K562 (cell line): ENCODE measurements around the gene FUCA2. TPM values are rescaled to one million over a fixed set of nuclear protein-coding genes. Genes with fewer than 3 reads are reported as not detected.

Experiments
- BCL6 ChIP-seq: fragments of 250-450 bp; sonication (Bioruptor Pico); IDR thresholded peaks from 2 replicates; pipeline ENCODE4 v1.4.0; 2020
- CCNT2 ChIP-seq: IDR thresholded peaks from 2 replicates; pipeline ENCODE4 v1.6.1; 2011; ENCODE audit warnings: borderline replicate concordance, low read depth, mild to moderate bottlenecking, moderate library complexity, mixed read lengths, low read length; ENCODE audit not compliant: insufficient read length; ENCODE audit errors: extremely low read depth
- FOSL1 ChIP-seq: fragments of 200-800 bp; sonication (Bioruptor generic); conservative IDR thresholded peaks from 2 replicates; pipeline ENCODE4 v1.6.1; 2016; ENCODE audit warnings: missing genetic modification characterization, missing compliant biosample characterization
- GABPB2 ChIP-seq: fragments of 250-450 bp; sonication (Bioruptor Pico); conservative IDR thresholded peaks from 2 replicates; pipeline ENCODE4 v1.5.1; 2021; ENCODE audit warnings: mild to moderate bottlenecking
- HDGF ChIP-seq: fragments of 450-650 bp; IDR thresholded peaks from 2 replicates; pipeline ENCODE4 v1.6.1; 2016
- KLF6 ChIP-seq: fragments of 250-450 bp; sonication (Bioruptor Pico); IDR thresholded peaks from 2 replicates; pipeline ENCODE4 v1.4.0; 2020; ENCODE audit warnings: mild to moderate bottlenecking, moderate library complexity, borderline replicate concordance
- LARP7 ChIP-seq: fragments of 450-650 bp; IDR thresholded peaks from 2 replicates; pipeline ENCODE4 v1.6.1; 2016
- NR4A1 ChIP-seq, 2 experiments: fragments of 250-450 bp in 1 of 2; fragments of 450-650 bp in 1 of 2; sonication (Bioruptor Pico) in 1 of 2; IDR thresholded peaks; 2 replicates each; pipeline versions ENCODE4 v1.4.0 to v1.6.1; 2016 to 2020; ENCODE audit warnings: mild to moderate bottlenecking in 2 of 2, missing compliant biosample characterization in 1 of 2, missing genetic modification characterization in 1 of 2, moderate library complexity in 1 of 2
- POLR2H ChIP-seq: IDR thresholded peaks from 2 replicates; pipeline ENCODE4 v1.6.1; 2016; ENCODE audit warnings: missing genetic modification characterization, low read depth, mild to moderate bottlenecking, control low read depth, missing compliant biosample characterization, moderate library complexity
- TOE1 ChIP-seq, 2 experiments: fragments of 450-650 bp in 1 of 2; sonication (generic) in 1 of 2; formaldehyde crosslinking in 1 of 2; IDR thresholded peaks; 2 replicates each; pipeline versions ENCODE4 v1.7.1 to v1.8.0; 2016 to 2022; ENCODE audit warnings: borderline replicate concordance in 2 of 2, mild to moderate bottlenecking in 2 of 2, antibody characterized with exemption in 1 of 2, inconsistent platforms in 1 of 2, low read depth in 1 of 2, missing genetic modification reagents in 1 of 2, moderate library complexity in 1 of 2
- TRIM28 ChIP-seq: fragments of 450-650 bp; IDR thresholded peaks from 2 replicates; pipeline ENCODE4 v1.6.1; 2017
- YBX1 ChIP-seq: fragments of 450-650 bp; IDR thresholded peaks from 2 replicates; pipeline ENCODE4 v1.7.1; 2016; ENCODE audit warnings: mild to moderate bottlenecking
- polyA plus RNA-seq, 8 experiments: library from polyadenylated mRNA; depleted of rRNA in 4 of 8; stranded (reverse) in 5 of 8; unstranded in 3 of 8; fragments of >200 nt; fragmentation: Nextera tagmentation in 2 of 8; fragmentation: Illumina TruSeq in 1 of 8; extraction: Ambion mirVana in 2 of 8; extraction: Trizol in 1 of 8; gene quantifications; 2 replicates each; pipeline versions ENCODE4 v1.2.1 to v1.2.3, GENCODE V29; 2011 to 2014; ENCODE audit warnings: inconsistent platforms in 1 of 8, missing spikeins in 1 of 8
- total RNA-seq, 7 experiments: library from RNA; depleted of rRNA in 6 of 7; stranded (reverse); fragments of >200 nt in 6 of 7; fragmentation: Illumina TruSeq in 2 of 7; extraction: Trizol in 2 of 7; gene quantifications; 2 replicates each; pipeline versions ENCODE4 v1.2.1 to v1.2.3, GENCODE V29; 2011 to 2021; ENCODE audit warnings: low replicate concordance in 1 of 7
- TF ChIP-seq, protein P1 (sequence below): sonication (generic); formaldehyde crosslinking; IDR thresholded peaks from 2 replicates; pipeline ENCODE4 v1.8.1; 2023; ENCODE audit warnings: mild to moderate bottlenecking, missing genetic modification reagents
- TF ChIP-seq, protein P2 (sequence below): fragments of 250-450 bp; sonication (Bioruptor Pico); IDR thresholded peaks from 2 replicates; pipeline ENCODE4 v1.4.0; 2020; ENCODE audit warnings: mild to moderate bottlenecking, moderate library complexity, borderline replicate concordance
- TF ChIP-seq, protein P3 (sequence below): fragments of 250-450 bp; sonication (Bioruptor Pico); IDR thresholded peaks from 2 replicates; pipeline ENCODE4 v1.5.0; 2021; ENCODE audit warnings: mild to moderate bottlenecking, borderline replicate concordance
- TF ChIP-seq, protein P4 (sequence below): fragments of 450-650 bp; formaldehyde crosslinking; IDR thresholded peaks from 2 replicates; pipeline ENCODE4 v1.4.0; 2020; ENCODE audit warnings: mild to moderate bottlenecking, moderate library complexity

FUCA2 gene
- total and polyA plus RNA-seq, 9 of the 15 experiments (the other 6 are each of a cell fraction or from before 2014, with no cell fraction given): 20.6 to 112 (median 79.3) TPM

DNA sequence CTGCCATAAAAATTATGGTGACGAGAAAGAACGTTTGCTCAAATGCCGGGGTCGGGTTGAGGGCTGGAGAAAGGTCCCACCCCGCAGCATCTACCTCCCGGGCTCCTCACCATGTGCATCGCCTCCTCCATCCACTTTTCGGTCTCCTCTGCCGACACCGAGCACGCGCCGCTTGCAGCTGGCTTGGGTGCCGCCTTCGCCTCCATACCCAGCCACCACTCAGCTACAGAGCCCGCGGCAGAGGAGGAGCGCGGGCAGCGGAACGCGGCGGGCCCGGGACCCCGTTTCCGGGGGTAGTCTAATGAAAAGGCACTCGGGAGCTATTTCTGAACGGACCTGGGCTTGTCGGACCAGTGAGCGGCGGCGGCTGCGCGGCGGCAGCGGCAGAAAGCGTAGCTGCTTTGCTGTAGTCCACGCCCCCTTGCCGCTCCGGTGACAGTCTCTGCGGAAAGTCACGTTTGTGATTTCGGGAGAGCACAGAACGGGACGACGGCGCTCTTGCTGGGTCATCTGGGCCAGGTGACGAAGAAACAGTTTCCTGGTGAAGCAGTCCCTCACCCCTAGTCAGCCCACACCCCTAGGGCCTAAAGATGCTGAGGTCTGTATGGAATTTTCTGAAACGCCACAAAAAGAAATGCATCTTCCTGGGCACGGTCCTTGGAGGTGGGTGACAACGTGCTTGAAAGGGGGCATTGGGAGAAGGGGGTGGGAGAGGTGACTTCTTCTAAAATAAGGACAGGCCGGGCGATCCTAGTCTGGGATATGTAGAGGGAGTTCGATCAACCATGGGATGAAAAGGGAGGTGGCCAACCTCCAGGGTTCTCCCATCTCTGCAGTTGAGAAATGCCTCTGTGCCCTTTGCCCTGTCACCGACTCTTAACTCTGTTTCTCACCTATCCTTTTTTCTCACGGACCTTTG is 60.8 kb downstream of the FUCA2 start, which contains the start of the genes ADAT2 and PEX3 (continued):
- TF ChIP-seq YBX1: no peak
- no peak for TF ChIP-seq LARP7
- no peak for TF ChIP-seq HDGF
- TF ChIP-seq BCL6: no peak
- TF ChIP-seq, protein P1, sequence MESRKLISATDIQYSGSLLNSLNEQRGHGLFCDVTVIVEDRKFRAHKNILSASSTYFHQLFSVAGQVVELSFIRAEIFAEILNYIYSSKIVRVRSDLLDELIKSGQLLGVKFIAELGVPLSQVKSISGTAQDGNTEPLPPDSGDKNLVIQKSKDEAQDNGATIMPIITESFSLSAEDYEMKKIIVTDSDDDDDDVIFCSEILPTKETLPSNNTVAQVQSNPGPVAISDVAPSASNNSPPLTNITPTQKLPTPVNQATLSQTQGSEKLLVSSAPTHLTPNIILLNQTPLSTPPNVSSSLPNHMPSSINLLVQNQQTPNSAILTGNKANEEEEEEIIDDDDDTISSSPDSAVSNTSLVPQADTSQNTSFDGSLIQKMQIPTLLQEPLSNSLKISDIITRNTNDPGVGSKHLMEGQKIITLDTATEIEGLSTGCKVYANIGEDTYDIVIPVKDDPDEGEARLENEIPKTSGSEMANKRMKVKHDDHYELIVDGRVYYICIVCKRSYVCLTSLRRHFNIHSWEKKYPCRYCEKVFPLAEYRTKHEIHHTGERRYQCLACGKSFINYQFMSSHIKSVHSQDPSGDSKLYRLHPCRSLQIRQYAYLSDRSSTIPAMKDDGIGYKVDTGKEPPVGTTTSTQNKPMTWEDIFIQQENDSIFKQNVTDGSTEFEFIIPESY (CRISPR knock-in tag): peak; percentile 51
- TF ChIP-seq, protein P2, sequence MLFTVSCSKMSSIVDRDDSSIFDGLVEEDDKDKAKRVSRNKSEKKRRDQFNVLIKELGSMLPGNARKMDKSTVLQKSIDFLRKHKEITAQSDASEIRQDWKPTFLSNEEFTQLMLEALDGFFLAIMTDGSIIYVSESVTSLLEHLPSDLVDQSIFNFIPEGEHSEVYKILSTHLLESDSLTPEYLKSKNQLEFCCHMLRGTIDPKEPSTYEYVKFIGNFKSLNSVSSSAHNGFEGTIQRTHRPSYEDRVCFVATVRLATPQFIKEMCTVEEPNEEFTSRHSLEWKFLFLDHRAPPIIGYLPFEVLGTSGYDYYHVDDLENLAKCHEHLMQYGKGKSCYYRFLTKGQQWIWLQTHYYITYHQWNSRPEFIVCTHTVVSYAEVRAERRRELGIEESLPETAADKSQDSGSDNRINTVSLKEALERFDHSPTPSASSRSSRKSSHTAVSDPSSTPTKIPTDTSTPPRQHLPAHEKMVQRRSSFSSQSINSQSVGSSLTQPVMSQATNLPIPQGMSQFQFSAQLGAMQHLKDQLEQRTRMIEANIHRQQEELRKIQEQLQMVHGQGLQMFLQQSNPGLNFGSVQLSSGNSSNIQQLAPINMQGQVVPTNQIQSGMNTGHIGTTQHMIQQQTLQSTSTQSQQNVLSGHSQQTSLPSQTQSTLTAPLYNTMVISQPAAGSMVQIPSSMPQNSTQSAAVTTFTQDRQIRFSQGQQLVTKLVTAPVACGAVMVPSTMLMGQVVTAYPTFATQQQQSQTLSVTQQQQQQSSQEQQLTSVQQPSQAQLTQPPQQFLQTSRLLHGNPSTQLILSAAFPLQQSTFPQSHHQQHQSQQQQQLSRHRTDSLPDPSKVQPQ (CRISPR knock-in tag): no peak
- peak; percentile 87 for TF ChIP-seq TOE1 (IDR thresholded peaks at IDR 0.05; ENCODE audit: borderline replicate concordance)
- no peak for TF ChIP-seq TOE1 (CRISPR knock-in tag; IDR thresholded peaks at IDR 0.05; ENCODE audit: borderline replicate concordance, low read depth)
- TF ChIP-seq, protein P3, sequence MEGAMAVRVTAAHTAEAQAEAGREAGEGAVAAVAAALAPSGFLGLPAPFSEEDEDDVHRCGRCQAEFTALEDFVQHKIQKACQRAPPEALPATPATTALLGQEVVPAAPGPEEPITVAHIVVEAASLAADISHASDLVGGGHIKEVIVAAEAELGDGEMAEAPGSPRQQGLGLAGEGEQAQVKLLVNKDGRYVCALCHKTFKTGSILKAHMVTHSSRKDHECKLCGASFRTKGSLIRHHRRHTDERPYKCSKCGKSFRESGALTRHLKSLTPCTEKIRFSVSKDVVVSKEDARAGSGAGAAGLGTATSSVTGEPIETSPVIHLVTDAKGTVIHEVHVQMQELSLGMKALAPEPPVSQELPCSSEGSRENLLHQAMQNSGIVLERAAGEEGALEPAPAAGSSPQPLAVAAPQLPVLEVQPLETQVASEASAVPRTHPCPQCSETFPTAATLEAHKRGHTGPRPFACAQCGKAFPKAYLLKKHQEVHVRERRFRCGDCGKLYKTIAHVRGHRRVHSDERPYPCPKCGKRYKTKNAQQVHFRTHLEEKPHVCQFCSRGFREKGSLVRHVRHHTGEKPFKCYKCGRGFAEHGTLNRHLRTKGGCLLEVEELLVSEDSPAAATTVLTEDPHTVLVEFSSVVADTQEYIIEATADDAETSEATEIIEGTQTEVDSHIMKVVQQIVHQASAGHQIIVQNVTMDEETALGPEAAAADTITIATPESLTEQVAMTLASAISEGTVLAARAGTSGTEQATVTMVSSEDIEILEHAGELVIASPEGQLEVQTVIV: peak; percentile 44; the same call in 1 of the 2 replicates
- no peak for TF ChIP-seq GABPB2 (CRISPR knock-in tag)
- TF ChIP-seq NR4A1 (CRISPR knock-in tag; IDR thresholded peaks at IDR 0.05): 0 out of 2 replicates have a peak, but pooled peaks have one; percentile 32
- TF ChIP-seq NR4A1 (tag; IDR thresholded peaks at IDR 0.05): no peak
- TF ChIP-seq KLF6: no peak
- TF ChIP-seq FOSL1 (tag): peak; percentile 55; the same call in 1 of the 2 replicates
- TF ChIP-seq, protein P4, sequence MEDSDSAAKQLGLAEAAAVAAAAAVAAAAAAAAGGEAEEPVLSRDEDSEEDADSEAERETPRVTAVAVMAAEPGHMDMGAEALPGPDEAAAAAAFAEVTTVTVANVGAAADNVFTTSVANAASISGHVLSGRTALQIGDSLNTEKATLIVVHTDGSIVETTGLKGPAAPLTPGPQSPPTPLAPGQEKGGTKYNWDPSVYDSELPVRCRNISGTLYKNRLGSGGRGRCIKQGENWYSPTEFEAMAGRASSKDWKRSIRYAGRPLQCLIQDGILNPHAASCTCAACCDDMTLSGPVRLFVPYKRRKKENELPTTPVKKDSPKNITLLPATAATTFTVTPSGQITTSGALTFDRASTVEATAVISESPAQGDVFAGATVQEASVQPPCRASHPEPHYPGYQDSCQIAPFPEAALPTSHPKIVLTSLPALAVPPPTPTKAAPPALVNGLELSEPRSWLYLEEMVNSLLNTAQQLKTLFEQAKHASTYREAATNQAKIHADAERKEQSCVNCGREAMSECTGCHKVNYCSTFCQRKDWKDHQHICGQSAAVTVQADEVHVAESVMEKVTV (CRISPR knock-in tag): no peak
- peak; percentile 92 for TF ChIP-seq CCNT2
- peak; percentile 49; the same call in 1 of the 2 replicates for TF ChIP-seq TRIM28
- TF ChIP-seq POLR2H: peak; percentile 70
